Neural crest cell (in vitro differentiated cells): ENCODE results near the gene SCN9A. TPM values are rescaled to one million over a fixed set of nuclear protein-coding genes. Genes with fewer than 3 reads are reported as not detected.
"Not testable (repeated sequence)": the region's sequence is repeated elsewhere in the genome, so short reads cannot be mapped to it uniquely, and the experiment has no call there.

Experiments
- DNase-seq: peaks from one replicate; pipeline ENCODE4 v3.0.0; 2021; ENCODE audit warnings: low read depth, mixed read lengths, low spot score
- H3K27ac Mint-ChIP-seq: one replicate; pipeline ENCODE4 v1.8.0; 2021; ENCODE audit warnings: mild to moderate bottlenecking, mixed read lengths; ENCODE audit not compliant: unreplicated experiment
- H3K27me3 Mint-ChIP-seq: 2 replicates; pipeline ENCODE4 v1.8.0; 2021; ENCODE audit warnings: low read depth, mild to moderate bottlenecking, mixed read lengths
- H3K36me3 Mint-ChIP-seq: 2 replicates; pipeline ENCODE4 v1.8.0; 2021; ENCODE audit warnings: low read depth, mild to moderate bottlenecking, mixed read lengths
- H3K4me1 Mint-ChIP-seq: 2 replicates; pipeline ENCODE4 v1.8.0; 2021; ENCODE audit warnings: mixed read lengths
- H3K4me3 Mint-ChIP-seq: one replicate; pipeline ENCODE4 v1.8.0; 2021; ENCODE audit warnings: mild to moderate bottlenecking, mixed read lengths
- H3K9me3 Mint-ChIP-seq: 2 replicates; pipeline ENCODE4 v1.8.0; 2021; ENCODE audit warnings: mixed read lengths
- total RNA-seq: library from RNA; stranded (reverse); gene quantifications from 2 replicates; pipeline ENCODE4 v1.2.1, GENCODE V29; 2021
- TF ChIP-seq, protein P1 (sequence below): fragments of 200-600 bp; sonication (generic); conservative IDR thresholded peaks from 2 replicates; pipeline ENCODE4 v1.5.0; 2021; ENCODE audit warnings: antibody characterized with exemption, mild to moderate bottlenecking

Gene SCN9A
- total RNA-seq, 1 donor from 2014 or later, result 1.3 TPM

DNA sequence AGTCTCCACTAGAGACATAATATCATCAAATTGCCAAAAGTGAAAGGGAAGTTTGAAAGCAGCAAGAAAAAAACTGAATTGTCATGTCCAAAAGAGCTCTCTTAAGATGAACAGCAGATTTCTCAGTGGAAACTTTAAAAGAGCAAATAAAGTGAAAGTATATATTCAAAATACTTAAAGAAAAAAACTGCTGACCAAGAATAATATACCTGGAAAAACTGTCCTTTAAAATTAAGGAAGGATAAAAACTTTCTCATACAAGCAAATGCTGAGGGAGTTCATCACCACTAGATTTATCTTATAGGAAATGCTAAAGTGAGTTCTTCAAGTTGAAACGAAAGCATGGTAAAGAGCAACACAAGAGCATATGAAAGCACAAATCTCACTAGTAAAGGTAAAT, 164.7 kb downstream of the SCN9A start:
- Mint-ChIP-seq H3K36me3 (peaks cover 20% of the 10 kb centered on the region), H3K4me3 (no peak overlapping the region), H3K27ac (no peak overlapping the region), H3K27me3 (no peaks in the 10 kb centered on the region), H3K4me1 (peaks cover 11% of the 10 kb centered on the region), H3K9me3 (peaks cover 19% of the 10 kb centered on the region)
- no peak for DNase-seq
- TF ChIP-seq, protein P1, sequence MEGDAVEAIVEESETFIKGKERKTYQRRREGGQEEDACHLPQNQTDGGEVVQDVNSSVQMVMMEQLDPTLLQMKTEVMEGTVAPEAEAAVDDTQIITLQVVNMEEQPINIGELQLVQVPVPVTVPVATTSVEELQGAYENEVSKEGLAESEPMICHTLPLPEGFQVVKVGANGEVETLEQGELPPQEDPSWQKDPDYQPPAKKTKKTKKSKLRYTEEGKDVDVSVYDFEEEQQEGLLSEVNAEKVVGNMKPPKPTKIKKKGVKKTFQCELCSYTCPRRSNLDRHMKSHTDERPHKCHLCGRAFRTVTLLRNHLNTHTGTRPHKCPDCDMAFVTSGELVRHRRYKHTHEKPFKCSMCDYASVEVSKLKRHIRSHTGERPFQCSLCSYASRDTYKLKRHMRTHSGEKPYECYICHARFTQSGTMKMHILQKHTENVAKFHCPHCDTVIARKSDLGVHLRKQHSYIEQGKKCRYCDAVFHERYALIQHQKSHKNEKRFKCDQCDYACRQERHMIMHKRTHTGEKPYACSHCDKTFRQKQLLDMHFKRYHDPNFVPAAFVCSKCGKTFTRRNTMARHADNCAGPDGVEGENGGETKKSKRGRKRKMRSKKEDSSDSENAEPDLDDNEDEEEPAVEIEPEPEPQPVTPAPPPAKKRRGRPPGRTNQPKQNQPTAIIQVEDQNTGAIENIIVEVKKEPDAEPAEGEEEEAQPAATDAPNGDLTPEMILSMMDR, result no peak

DNA sequence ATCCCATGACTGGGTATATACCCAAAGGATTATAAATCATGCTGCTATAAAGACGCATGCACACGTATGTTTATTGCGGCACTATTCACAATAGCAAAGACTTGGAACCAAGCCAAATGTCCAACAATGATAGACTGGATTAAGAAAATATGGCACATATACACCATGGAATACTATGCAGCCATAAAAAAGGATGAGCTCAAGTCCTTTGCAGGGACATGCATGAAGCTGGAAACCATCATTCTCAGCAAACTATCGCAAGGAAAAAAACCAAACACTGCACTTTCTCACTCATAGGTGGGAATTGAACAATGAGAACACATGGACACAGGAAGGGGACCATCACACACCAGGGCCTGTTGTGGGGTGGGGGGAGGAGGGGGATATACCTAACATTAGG, 165.8 kb downstream of the SCN9A start:
- not testable (repeated sequence) for H3K4me3 Mint-ChIP-seq, DNase-seq, H3K27me3 Mint-ChIP-seq, H3K27ac Mint-ChIP-seq
- peaks cover 14% of the 10 kb centered on the region for H3K36me3 Mint-ChIP-seq
- H3K4me1 Mint-ChIP-seq, result peaks cover 11% of the 10 kb centered on the region
- H3K9me3 Mint-ChIP-seq, result peaks cover 16% of the 10 kb centered on the region

- peaks cover 11% of the 10 kb centered on the region for H3K4me1 Mint-ChIP-seq
- H3K27me3 Mint-ChIP-seq, H3K27ac Mint-ChIP-seq, DNase-seq, H3K4me3 Mint-ChIP-seq: not testable (repeated sequence)
- H3K9me3 Mint-ChIP-seq, result peaks cover 14% of the 10 kb centered on the region
- H3K36me3 Mint-ChIP-seq, result peaks cover 10% of the 10 kb centered on the region
Measured at GRCh38 chr2:166209367-166209766, 166.4 kb downstream of the SCN9A start.

DNA sequence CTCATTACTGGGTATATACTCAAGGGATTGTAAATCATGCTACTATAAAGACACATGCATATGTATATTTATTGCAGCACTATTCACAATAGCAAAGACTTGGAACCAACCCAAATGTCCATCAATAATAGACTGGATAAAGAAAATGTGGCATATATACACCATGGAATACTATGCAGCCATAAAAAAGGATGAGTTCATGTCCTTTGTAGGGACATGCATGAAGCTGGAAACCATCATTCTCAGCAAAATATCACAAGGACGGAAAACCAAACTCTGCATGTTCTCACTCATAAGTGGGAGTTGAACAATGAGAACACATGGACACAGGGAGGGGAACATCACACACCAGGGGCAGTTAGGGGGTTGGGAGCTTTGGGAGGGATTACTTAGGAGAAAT, 169.6 kb downstream of the SCN9A start:
- H3K27ac Mint-ChIP-seq, DNase-seq, H3K4me3 Mint-ChIP-seq, H3K27me3 Mint-ChIP-seq: not testable (repeated sequence)
- H3K36me3 Mint-ChIP-seq, result peaks cover 10% of the 10 kb centered on the region
- peaks cover 11% of the 10 kb centered on the region for H3K9me3 Mint-ChIP-seq
- peaks cover 11% of the 10 kb centered on the region for H3K4me1 Mint-ChIP-seq

- Mint-ChIP-seq H3K9me3 (peaks cover 11% of the 10 kb centered on the region), H3K36me3 (peaks cover 4% of the 10 kb centered on the region), H3K27ac (no peak overlapping the region), H3K4me1 (no peaks in the 10 kb centered on the region), H3K4me3 (no peak overlapping the region), H3K27me3 (no peaks in the 10 kb centered on the region)
- DNase-seq, result no peak
- TF ChIP-seq, protein P1, result no peak
Measured at GRCh38 chr2:166202778-166203177, 173.0 kb downstream of the SCN9A start.

GRCh38 chr2:166197446-166197845, 178.3 kb downstream of the SCN9A start:
- peaks cover 5% of the 10 kb centered on the region for H3K9me3 Mint-ChIP-seq
- TF ChIP-seq, protein P1, result no peak
- no peak for DNase-seq
- peaks cover 4% of the 10 kb centered on the region for H3K36me3 Mint-ChIP-seq
- no peak overlapping the region for H3K27ac Mint-ChIP-seq
- no peak overlapping the region for H3K4me3 Mint-ChIP-seq
- H3K4me1 Mint-ChIP-seq, result no peaks in the 10 kb centered on the region
- H3K27me3 Mint-ChIP-seq, result no peaks in the 10 kb centered on the region

DNA sequence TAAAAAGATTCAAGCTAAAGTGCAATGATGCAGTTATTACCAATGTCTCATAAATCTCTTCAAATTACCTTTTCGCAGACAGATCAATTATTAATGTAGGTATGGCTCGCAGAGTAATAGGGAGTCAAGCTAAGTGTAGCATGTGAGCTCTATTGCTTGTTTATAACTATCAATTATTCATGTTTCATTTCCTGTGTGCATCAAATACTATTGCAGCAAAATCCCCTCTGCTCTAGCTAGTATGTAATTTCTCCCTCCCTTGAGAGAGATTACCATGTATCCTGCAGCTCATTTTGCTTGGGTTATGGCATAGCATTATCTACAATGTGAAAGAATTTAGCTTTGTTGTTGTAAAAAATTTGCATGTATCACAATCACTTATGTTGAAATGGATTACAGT, 182.3 kb downstream of the SCN9A start:
- Mint-ChIP-seq H3K27ac (no peak overlapping the region), H3K27me3 (no peaks in the 10 kb centered on the region), H3K4me3 (no peak overlapping the region), H3K4me1 (no peaks in the 10 kb centered on the region), H3K36me3 (no peaks in the 10 kb centered on the region), H3K9me3 (no peaks in the 10 kb centered on the region)
- no peak for DNase-seq
- TF ChIP-seq, protein P1, result no peak
